Activated T-cell treated with anti-CD3 and anti-CD28 coated beads for 24 hours (primary cell): Measurements from ENCODE around the gene CDKN2A.
A peak's percentile ranks its signal among the peaks of the same experiment; 100 is the strongest.
"Not testable (repeated sequence)": the region's sequence is repeated elsewhere in the genome, so short reads cannot be mapped to it uniquely, and the experiment has no call there.

Source experiments
- DNase-seq: peaks from one replicate; pipeline ENCODE4 v3.0.0-alpha.2; 2020; ENCODE audit warnings: low read depth

The CDKN2A gene

DNA sequence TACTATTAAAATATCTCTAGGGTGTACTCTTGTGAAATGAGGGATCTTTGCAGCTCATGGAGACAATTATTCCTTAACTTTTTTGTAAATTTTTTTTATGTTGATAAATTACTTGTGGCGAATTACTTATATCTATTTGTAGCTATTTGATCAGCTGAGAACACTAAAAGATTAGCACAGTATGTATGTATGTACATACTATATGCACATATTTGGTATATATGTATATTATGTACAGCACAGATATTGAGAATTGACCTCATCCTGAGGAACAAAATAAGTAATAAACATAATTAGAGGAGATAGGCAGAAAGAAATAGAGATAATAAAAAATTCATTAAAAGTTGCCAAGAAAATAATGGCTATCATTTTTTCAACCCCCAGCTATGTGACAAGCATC lies 11.8 kb downstream of the CDKN2A start:
- no peak for DNase-seq

DNA sequence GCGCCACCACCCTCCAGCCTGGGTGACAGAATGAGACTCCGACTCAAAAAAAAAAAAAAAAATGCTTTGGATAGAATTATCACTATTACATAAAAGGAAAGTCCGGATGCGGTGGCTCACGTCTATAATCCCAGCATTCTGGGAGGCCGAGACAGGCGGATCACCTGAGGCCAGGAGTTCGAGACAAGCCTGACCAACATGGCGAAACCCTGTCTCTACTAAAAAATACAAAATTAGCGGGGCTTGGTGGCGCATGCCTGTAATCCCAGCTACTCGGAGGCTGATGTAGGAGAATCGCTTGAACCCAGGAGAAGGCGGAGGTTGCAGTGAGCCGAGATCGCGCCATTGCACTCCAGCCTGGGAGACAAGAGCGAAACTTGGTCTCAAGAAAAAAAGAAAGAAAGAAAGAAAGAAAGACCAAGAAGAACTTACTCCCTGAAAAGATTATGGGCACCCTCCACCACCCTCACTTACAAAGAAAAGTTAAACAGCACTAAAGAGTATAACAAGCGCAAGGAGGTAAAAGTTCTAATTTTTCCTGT lies 17.8 kb downstream of the CDKN2A start:
- no peak for DNase-seq

DNA sequence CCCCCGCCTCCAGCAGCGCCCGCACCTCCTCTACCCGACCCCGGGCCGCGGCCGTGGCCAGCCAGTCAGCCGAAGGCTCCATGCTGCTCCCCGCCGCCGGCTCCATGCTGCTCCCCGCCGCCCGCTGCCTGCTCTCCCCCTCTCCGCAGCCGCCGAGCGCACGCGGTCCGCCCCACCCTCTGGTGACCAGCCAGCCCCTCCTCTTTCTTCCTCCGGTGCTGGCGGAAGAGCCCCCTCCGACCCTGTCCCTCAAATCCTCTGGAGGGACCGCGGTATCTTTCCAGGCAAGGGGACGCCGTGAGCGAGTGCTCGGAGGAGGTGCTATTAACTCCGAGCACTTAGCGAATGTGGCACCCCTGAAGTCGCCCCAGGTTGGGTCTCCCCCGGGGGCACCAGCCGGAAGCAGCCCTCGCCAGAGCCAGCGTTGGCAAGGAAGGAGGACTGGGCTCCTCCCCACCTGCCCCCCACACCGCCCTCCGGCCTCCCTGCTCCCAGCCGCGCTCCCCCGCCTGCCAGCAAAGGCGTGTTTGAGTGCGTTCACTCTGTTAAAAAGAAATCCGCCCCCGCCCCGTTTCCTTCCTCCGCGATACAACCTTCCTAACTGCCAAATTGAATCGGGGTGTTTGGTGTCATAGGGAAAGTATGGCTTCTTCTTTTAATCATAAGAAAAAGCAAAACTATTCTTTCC lies 19.3 kb downstream of the CDKN2A start:
- DNase-seq: no peak

DNA sequence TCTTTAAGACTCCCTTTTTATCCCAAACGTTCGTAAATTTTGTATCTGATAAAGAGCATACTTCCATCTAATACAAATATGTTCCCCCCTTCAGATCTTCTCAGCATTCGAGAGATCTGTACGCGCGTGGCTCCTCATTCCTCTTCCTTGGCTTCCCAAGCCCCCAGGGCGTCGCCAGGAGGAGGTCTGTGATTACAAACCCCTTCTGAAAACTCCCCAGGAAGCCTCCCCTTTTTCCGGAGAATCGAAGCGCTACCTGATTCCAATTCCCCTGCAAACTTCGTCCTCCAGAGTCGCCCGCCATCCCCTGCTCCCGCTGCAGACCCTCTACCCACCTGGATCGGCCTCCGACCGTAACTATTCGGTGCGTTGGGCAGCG lies 19.9 kb downstream of the CDKN2A start:
- DNase-seq: no peak

DNA sequence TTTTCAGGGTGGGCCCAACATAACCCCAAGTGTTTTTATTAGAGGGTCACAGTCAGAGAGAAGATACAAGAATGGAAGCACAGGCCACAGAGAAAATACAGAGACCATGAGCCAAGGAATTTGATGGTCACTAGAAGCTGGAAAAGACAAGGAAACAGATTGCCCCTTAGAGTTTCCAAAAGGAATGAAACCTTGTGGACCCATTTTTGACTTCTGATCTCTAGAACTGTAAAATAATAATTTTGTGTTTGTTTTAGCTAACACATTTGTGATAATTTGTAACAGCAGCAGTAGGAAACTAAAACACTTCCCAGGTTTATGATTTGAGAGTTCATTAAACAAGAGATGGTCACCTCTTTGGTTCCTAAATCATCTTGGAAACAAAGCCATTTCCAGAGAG lies 21.8 kb downstream of the CDKN2A start:
- no peak for DNase-seq

DNA sequence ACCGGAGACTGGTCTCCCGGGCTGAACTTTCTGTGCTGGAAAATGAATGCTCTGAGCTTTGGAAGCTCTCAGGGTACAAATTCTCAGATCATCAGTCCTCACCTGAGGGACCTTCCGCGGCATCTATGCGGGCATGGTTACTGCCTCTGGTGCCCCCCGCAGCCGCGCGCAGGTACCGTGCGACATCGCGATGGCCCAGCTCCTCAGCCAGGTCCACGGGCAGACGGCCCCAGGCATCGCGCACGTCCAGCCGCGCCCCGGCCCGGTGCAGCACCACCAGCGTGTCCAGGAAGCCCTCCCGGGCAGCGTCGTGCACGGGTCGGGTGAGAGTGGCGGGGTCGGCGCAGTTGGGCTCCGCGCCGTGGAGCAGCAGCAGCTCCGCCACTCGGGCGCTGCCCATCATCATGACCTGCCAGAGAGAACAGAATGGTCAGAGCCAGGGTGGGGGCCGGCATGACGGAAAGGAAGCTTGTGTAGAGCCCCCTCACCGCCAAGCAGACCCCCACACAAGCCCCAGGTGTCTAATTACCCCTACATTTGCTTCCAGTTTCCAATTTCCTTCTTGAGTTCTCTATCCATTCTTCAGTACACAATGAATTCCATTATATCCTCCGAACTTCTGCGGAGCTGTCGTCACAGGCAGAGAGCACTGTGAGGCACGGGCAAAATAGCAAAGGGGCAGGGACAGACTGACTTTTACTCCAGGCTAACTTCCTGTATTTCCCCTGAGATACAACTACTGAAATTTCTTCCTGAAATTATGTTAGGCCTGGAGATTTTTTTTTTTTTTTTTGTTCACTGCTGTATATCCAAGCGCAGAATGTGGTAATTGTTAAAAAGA lies 23.2 kb downstream of the CDKN2A start:
- DNase-seq: no peak

DNA sequence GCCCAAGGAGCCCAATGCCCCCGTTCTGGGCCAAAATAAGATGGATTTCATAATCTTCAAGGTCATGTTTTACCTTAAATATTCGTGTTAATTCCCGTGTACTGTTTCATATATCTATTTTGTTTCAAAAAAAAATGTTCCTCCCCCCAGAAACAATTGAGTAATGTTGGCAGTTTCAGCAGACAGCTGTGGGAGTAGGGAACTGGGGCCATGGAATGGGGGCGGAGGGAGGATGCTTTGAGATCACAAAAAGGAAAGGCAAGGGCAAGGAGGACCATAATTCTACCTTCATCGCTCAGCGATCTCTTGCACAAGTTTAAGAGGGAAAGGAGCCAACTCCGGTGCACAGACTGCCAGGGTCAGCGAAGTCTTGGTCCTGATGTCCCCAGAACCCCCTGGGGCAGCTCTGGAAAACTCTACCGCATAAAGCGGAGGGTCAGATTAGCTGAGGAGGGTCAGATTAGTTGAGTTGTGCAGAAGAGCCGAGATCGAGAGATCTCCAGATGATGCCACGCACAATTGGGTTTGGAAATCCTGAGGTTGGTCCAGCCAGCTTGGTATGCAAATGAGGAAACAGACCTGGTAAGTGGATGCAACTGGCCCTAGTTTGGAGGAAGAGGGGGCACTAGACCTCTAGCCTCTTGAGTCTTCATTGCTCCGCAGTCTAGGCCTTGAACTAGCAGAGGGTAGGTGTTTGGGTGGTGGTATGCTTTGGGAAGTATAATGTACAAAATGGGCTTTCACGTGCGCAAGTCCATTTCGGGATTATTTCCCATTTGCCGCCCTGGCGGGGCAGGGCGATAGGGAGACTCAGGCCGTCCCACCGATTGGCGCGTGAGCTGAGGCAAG lies 24.0 kb downstream of the CDKN2A start:
- no peak for DNase-seq

DNA sequence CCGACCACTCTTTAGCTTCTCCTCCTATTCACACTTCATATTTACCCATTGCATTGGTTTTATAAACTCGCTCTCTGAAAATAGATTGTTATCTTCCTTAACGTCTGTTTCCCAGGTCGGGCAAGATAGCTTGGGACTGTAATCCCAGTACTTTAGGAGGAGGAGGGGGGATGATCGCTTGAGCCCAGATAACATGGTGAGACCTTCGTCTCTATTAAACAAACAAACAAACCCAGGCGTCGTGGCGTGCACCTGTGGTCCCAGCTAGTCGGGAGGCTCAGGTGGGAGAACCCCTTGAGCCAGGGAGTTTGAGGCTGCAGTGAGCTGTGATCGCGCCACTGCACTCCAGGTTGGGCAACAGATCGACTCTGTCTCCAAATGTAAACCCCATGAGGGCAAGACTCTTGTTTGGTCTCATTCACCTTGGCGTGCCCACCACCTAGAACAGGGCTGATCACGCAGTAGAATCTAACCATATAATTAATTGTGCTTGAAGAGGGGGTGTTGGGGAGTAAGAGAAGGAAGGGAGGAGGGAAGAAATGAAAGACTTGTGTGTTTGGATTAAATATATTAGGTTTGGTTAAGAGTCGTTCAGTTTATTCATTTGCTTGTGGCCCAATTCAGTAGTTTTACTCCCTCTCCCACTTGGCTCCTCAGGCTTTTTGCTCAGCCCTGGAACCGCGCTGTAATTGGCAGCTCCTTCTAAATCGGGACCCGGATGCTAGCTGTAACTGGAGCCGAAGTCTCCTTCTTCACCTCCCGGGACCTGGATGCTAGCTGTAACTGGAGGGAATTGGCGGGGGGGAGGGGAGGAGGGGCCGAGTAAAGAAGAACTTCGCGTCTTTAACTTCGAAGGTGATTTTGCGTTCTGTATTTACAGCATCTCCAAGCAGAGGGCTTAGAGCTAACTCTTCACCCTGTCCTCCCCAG lies 24.9 kb downstream of the CDKN2A start:
- DNase-seq: no peak

DNA sequence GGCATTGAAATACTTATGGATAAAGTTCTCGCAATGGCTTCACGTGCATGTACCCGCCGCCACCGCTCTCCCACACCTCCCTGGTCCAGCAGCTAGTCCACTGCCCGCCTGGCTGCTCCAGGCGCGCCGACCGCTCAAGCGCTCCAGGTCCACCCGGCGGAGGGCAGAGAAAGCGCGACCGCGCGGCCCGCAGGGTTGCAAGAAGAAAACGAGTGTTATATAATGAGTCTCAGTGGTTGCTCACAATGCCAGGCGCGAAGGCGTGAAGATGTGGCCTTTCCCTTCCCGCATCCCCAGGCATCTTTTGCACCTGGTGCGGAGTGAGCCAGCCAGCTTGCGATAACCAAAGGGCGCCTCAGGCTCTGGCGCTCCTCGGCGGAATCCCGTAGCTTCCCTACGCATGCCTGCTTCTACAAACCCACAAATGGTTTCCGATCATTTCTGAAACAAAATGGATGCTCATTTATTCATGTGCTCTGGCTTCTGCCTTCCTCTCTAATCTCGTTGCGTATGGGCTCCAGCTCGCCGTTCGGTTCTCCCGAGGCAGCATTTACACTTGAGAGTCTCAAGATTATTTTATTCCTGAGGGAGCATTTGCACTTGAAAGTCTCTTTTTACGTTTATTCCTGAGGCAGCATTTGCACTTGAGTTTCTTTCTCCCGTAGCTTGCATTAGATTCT lies 25.7 kb downstream of the CDKN2A start:
- DNase-seq: no peak

DNA sequence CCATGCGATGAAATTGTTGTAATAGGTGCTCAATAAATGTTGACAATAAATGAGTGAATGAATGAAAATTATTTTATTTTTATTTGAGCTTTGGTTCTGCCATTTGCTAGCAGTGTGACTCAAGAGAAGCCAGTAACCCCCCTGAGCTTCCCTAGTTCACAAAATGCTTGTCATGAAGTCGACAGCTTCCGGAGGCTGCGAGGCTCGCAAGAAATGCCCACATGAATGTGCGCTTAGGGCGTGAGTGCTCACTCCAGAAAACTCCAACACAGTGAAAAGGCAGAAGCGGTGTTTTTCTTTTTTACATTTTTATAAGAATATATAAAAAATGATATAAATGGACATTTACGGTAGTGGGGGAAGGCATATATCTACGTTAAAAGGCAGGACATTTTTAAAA lies 26.5 kb downstream of the CDKN2A start:
- DNase-seq: no peak

DNA sequence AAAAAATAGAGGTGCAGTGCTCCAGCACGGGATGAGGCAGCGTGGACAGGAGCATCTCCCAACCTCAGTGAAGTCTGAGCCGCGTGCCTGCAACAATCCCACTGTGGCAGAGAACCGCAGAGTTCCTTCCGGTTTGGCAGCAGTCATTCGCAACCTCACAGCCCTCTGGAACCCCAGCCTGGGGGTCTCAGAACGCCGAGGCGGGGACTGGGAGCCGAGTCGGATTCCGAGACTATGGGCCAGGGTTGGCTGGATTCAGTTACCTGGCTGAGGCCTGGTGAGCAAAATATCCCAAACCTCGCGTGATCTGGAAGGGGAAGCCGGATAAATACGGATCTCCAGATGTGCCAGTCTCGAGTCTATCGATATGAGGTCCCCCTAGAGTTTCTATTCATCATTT lies 27.0 kb downstream of the CDKN2A start:
- DNase-seq: no peak

DNA sequence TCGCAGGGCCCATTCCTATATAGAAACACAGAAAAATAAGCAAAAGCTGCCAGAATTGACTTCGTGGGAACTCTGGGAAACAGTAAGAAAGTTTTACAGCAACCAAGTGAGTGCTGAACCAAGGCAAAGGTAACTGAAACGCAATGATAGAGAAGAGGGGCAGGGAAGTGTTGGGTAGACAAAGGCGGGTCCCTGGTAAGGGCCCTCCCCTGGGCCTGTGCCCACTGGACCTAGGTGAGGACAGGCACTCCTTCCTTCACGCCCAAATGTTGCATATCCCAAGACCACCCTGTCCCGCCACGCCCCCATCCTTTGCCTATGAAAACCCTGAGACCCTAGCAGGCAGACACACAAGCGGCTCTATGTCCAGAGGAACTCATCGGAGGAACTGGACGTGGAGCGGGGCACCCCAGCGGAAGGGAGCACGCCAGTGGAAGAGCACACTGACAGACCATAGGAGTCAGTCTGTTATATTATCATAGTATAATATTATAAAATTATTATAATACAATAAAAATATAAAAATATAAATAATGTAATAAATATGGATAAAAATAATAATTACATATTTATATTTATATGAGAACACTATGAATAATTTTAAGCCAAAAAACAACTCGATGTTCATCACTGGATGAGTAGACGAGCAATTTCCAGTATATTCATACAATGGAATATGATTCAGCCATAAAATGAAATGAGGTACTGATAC lies 27.9 kb downstream of the CDKN2A start:
- no peak for DNase-seq

DNA sequence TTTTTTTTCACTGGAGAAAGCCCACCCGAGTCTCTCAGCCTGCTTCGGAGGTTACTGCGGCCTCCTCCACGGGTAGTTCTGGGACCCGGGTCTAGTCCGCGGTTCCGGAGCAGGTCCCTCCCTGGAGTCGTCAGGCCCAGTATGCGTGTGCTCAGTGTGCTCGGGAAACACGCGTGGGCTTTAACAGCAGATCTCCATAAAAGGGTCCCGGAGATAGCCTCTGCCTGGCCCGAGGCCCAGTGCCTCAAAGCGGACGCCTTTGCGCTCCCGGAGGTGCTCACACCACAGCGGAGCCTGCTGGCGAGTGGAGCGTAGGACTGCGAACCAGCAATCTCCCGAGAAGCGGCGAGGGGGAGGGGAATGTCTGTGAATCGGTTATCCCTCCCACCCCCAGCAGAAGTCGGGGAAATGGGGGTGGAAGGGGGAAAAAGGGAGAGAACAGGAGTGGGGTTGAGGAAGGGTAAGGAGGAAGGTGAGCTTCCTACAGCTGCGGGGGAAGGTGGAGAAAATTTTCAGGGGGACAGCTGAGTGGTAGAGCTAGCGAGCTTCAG lies 28.7 kb downstream of the CDKN2A start:
- peak; percentile 16 for DNase-seq

DNA sequence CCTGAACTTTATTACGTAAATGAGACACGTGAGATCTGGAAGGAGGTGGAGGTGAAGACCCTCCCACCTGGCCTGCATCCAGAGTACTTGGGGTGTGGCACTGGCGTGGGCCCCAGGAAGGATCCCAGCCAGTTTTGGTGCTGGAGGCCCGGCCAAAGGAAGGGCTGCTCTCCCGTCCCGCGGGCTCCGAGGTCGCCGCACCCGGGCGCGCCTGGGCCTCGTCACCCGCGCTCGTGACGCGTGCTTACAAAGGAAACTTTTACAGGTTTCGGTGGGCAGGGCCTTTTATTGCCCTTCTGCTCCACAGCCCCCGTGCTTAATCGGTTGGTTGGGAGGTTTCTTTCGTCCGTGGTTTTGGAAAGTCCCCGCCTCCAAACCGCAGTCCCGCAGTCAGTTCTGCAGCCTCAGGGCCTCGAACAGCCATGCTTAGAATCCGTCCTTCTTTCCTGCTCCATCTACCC lies 29.2 kb downstream of the CDKN2A start:
- peak; percentile 35 for DNase-seq

DNA sequence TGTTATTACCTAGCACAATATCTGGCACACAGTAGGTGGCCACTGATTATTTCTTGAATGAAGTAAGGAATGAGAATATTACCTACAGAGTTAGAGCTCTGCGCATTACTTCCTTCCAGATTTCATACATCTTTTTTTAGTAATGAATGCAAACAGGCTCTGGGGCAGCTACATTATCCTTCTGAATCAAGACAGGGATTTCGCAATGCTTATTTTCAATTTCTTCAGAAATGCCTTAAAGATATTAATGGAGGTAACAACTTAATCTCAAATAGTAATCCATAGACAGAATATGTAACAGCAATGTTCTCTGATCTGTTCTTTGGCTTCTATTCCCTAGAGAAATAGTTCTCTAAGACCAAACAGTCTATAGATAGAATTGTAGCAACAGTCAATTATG lies 32.6 kb downstream of the CDKN2A start:
- DNase-seq: no peak

DNA sequence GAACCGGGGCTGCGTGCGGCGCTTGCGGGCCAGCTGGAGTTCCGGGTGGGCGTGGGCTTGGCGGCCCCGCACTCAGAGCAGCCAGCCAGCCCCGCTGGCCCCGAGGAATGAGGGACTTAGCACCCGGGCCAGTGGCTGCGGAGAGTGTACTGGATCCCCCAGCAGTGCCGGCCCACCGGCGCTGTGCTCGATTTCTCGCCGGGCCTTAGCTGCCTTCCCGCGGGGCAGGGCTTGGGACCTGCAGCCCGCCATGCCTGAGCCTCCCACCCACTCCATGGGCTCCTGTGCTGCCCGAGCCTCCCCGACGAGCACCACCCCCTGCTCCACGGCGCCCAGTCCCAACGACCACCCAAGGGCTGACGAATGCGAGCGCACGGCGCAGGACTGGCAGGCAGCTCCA lies 34.9 kb downstream of the CDKN2A start:
- not testable (repeated sequence) for DNase-seq

DNA sequence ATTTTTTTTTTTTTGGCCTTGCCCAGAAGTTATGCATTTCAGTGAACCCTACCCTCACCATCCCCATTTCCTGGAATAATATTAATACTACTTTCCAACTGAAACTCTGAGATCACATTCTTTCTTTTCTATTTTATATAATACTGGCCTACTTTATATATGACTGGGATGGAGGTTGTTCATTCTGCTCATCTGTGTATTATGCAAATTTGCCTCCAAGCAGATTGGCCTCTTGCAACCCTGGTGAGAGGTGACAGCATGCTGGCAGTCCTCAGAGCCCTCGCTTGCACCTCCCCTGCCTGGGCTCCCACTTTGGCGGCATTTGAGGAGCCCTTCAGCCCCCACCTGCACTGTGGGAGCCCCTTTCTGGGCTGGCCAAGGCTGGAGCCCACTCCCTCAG lies 35.4 kb downstream of the CDKN2A start:
- DNase-seq: no peak

DNA sequence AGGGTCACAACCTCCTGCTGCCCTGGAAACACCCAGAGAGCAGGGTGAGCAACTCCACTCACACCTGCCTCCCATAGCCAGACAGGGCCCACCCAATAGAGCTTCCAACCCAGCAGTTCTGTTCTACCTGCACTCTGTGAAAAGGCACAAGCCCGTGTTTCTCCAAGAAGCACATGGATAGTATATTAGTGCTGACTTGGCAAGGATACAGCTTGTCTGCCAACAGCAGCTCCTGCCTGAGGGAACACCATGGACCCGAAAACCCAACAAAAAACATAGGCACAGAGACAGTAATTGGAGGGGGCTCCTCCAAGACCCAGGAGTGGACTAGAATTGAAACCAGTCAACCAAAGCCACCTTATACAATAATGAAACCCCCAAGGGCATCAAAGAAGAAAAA lies 48.6 kb downstream of the CDKN2A start:
- DNase-seq: no peak

DNA sequence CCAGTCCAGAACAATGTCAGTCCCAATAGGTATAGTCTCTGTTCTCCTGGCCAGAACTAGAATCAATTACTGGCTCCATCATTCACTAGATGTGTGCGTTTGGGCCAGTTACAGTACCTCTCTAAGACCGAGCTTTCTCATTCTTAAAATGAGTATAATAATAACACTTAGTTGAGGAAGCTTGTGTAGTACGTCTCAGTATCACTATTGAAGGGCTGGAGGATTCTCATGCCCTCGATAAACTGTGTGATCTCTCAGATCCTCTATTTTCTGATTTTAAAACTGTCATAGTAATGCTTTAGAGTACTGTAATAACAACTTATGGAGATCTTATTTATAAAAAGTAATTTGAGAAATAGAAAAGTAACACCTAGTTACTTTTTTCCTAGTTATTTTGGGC lies 50.7 kb downstream of the CDKN2A start:
- no peak for DNase-seq
